Hepatocyte (in vitro differentiated cells): ENCODE measurements around the gene TNFRSF21.

Source experiments
- CTCF ChIP-seq: fragments of 200-600 bp; sonication (generic); IDR thresholded peaks from 2 replicates; pipeline ENCODE4 v1.5.1; 2016; ENCODE audit warnings: antibody characterized with exemption, mild to moderate bottlenecking; ENCODE audit not compliant: poor library complexity
- EZH2 ChIP-seq: fragments of 200-600 bp; sonication (generic); IDR thresholded peaks from 2 replicates; pipeline ENCODE4 v1.6.1; 2016; ENCODE audit warnings: antibody characterized with exemption, mild to moderate bottlenecking, borderline replicate concordance

- TF ChIP-seq EZH2: no peak
- TF ChIP-seq CTCF: no peak
These were observed 984 bp downstream of the TNFRSF21 start for GRCh38 chr6:47308552-47309290.
